AG10803 (cell line): ENCODE results near the gene SF3A1.

Experiments used
- DNase-seq: peaks from one replicate; pipeline ENCODE4 v3.0.0; 2010; ENCODE audit warnings: low read depth
- H3K4me3 ChIP-seq: 2 replicates; pipeline ENCODE4 v1.5.1; 2011; ENCODE audit warnings: mild to moderate bottlenecking, low read length, control low read depth
- TF ChIP-seq, protein P1 (sequence below): conservative IDR thresholded peaks from 2 replicates; pipeline ENCODE4 v1.5.1; 2011; ENCODE audit warnings: mild to moderate bottlenecking, low read length, control low read depth, inconsistent platforms

SF3A1 gene

DNA sequence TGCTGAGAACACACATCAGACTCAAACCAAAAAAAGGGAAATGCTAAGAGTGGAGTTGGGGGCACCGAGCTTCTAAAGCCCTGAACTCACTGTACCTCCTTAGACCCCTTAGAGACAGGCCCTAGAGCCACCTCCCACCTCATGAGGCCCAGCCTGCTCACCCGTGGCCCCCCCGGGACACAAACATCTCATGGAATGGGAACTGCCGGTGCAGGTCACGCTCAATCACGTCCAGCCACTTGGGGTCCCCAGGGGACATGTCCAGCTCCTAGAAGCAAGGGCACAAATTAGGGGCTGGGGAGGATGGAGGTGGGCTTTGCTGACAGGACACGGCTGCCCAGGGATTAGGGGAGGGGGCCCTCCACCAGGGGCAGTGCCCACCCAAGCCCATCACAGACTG is 61.1 kb downstream of the SF3A1 start:
- no peak overlapping the region for H3K4me3 ChIP-seq
- TF ChIP-seq, protein P1, sequence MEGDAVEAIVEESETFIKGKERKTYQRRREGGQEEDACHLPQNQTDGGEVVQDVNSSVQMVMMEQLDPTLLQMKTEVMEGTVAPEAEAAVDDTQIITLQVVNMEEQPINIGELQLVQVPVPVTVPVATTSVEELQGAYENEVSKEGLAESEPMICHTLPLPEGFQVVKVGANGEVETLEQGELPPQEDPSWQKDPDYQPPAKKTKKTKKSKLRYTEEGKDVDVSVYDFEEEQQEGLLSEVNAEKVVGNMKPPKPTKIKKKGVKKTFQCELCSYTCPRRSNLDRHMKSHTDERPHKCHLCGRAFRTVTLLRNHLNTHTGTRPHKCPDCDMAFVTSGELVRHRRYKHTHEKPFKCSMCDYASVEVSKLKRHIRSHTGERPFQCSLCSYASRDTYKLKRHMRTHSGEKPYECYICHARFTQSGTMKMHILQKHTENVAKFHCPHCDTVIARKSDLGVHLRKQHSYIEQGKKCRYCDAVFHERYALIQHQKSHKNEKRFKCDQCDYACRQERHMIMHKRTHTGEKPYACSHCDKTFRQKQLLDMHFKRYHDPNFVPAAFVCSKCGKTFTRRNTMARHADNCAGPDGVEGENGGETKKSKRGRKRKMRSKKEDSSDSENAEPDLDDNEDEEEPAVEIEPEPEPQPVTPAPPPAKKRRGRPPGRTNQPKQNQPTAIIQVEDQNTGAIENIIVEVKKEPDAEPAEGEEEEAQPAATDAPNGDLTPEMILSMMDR: no peak
- no peak for DNase-seq

DNA sequence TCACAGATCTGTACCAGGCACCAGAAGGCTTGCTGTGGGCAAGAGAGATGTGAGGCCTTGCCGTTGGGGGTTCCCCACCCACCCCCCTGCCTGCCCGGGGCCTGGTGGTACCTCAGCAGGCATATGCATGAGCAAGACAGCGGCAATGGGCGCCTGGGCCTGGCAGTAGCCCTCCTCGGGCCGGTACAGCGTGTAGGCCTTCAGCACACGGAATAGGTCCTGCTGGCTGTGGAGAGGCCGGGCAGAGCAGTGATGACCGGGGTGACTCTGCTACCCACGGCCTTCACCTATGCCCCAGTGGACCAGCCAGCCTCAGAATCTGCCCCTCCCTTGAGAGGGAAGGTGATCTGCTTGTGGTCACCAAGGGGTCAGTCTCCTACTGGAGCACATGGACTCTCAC is 61.9 kb downstream of the SF3A1 start:
- H3K4me3 ChIP-seq: no peak overlapping the region
- no peak for DNase-seq
- TF ChIP-seq, protein P1: no peak

DNA sequence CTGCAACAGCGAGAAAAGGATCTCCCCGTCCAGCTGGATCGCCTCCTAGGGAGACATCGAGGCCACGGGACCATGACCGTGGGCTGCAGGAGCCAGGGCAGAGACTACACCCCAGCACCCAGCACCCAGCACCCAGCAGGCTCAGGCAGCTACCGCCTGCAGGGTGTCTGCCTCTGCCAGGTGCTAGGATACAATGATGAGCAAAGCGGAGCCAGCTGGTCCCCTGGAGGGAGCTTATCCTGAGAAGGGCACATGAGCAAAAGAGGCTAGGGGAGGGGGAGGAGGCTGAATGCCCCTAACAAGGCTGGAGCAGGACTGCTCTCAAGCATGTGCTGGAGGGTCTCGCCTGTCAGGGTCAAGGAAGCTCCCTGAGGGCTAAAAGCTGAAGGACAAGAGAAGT is 62.6 kb downstream of the SF3A1 start:
- DNase-seq: no peak
- TF ChIP-seq, protein P1: no peak
- H3K4me3 ChIP-seq: no peak overlapping the region

DNA sequence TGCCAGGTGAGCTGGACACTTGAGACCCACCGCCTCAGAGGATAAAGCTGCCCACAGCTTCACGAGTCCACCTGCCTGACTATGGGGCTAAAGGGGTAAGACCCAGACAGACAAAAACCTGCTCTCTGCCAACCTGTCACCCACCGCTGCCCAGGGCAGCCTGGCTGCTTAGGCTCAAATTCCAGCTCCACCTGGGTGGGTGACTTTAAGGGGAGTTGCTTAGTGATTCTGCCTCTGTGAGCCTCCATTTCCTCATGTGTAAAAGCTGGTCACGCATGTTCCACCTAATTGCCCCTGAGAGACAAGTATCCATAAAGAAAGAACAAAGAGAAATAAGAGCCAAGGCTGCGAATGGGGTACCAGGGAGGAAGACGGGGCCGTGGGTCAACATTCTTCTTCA is 63.7 kb downstream of the SF3A1 start:
- DNase-seq: no peak
- H3K4me3 ChIP-seq: no peak overlapping the region
- TF ChIP-seq, protein P1: no peak

DNA sequence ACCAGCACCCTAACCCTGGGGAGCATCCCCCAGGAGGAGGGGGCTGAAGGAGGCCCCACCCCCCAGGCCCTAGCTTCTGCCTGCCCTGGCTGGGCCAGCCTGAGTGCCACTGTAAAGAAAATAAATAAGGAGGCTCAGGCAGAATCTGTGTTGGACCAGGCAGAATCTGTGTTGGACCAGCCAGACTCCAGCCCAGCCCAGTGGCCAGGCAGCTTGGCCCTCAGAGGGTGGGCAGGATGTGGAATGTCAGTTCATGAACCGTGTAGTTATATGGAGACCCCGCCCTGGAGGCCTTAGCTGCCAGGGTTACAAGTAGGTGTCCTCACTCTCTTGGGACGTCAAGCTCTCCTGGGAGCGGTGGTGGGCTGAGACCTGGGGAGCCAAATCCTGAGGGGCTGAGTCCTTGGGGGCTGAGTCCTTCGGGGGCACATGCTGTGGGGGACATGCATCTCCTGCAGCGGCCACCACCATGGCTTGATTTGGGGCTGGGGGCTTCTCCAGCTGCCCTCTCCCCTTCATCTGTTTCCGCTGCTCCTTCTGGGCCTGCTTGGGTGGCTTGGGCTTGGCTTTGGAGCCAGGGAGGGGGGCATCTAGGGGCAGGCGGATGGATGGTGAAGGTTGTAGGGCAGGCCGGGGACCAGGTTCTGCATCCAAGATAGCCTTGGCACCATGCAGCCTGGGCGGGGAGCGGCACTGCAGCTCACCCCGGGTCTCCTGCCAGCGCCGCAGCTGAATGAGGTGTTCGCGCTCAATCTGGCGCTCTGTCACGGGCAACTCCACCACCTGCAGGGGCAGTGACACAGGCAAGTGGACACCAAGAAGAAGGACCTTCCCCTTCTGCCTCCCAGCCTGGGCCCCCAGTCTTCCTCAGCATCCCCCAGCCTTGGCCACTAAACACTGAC is 64.4 kb downstream of the SF3A1 start:
- no peak for DNase-seq
- H3K4me3 ChIP-seq: no peak overlapping the region
- TF ChIP-seq, protein P1: no peak

DNA sequence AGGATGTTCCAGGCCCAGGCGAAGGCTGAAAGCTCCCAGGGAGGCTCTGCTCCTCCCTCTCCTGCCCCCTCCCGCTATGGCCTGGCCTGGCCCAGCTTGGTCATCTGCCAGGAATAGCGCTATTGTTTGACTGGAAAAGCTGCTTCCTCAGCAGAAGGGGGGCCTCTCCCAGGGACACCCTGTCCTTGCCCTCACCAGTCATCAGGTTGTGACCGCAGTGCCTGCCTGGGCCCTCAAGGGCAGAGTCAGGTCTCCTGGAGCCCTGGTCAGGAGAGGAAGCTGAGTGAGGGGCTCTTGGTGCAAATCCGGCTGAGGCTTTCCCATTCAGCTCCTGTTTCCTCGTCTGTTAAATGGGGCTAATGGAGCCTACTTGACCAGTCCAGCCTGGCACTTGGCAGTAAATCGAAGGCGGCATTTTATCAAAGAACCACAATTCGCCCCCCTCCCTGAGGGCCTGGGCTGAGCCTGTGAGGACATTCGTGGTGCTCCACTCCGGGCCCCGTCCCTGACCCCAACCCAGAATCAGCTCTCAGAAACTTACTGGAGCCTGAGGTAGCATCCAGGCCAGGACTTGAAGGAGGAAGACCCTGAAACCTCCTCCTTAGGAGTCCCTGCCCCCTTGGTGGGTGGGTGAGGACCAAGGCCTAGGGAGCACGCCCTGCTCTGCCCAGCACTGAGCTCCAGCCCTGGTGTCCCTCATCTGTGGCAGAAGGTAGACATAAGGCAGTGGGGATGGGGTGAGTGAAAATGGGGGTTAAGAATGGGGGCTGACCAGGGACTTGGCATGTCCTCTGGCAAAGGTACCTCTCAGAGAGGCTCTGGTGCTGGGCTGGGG is 65.4 kb downstream of the SF3A1 start:
- no peak overlapping the region for H3K4me3 ChIP-seq
- TF ChIP-seq, protein P1: no peak
- DNase-seq: peak; percentile 52
